Astrocyte of the cerebellum (primary cell): ENCODE data around the gene CIC.

ENCODE experiments used
- DNase-seq: peaks from one replicate; pipeline ENCODE4 v3.0.0-alpha.2; 2011; ENCODE audit warnings: low read depth
- H3K4me3 ChIP-seq: 2 replicates; pipeline ENCODE4 v1.5.1; 2011; ENCODE audit warnings: mild to moderate bottlenecking, low read depth, low read length, moderate library complexity
- CTCF ChIP-seq: IDR thresholded peaks from 2 replicates; pipeline ENCODE4 v1.5.1; 2012; ENCODE audit warnings: low read length, low read depth, moderate library complexity, mild to moderate bottlenecking; ENCODE audit errors: missing control alignments
- in situ Hi-C: cut with HindIII; loops from 2 replicates; pipeline ENCODE4 v1.10.0; 2017; ENCODE audit warnings: low sequenced_read_pairs

The CIC gene

DNA sequence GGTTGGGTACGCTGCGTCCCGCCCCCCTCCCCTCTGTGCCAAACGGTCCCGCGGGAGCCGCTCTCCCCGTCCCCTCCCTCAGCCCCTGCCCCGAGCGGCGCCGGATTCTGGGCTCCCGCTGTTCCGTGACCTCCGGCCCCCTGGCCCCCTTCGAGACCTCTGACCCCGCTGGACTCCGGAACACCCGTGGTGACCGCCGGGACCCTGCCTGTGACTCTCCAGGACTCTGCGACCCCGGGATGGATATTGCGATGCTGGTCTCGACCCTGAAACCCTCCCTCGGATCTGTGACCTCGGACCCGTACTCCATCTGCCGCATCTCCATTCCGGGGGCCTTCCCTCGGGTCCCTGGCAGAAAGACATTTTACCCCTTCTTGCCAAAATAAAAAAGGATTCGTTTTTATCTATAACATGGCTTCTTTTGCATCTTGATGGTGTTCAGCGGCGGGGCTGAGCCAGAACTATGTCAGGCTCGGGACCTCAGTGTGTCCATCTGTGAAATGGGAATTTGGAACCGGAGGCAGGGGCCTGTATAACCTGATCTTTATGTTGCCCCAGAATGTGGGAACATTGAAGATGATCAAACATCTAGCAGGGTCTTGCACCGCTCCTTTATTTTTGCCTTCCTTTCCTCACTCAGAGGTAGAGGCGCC is 55.7 kb downstream of the CIC start:
- DNase-seq: no peak
- H3K4me3 ChIP-seq: peak overlapping the region; percentile 11
- in situ Hi-C loops: no loop called here
- TF ChIP-seq CTCF: no peak

DNA sequence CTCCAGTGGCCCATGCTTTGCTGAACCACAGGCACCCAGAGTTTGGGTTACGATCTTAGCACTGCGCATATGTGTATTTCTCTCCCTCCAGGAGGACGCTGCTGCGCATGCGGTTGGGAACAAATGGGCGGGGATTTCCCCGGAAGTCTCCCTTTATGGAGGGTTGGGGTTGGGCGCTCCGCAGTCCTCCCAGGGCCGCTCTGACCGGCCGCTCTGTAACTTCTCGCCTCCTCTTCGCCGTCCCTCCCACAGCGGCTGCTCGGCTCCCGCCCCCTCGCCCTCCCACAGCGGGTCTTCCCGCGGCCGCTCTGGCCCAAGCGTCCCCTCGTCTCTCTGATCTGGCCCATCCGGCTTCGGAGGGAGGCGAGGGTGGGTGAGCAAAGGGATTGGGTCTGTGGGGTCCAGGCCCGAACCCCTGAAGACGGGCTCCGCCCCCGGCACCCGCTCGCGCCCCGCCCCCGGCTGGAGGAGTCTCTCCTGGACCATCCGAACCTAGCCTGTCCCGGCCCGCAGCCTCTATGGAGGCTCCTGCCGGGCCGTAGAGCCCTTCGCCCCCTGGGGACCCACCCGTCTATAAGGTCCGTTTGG is 56.4 kb downstream of the CIC start, which contains the start of gene MEGF8:
MEGF8 (plus strand) TSS at position 328 of the 588 bp plus-strand sequence. CDS start 609 bp downstream, outside the sequence.
- peak; percentile 95 for TF ChIP-seq CTCF
- peak; percentile 98 for DNase-seq
- in situ Hi-C loops: no loop called here
- H3K4me3 ChIP-seq: peak within 1 kb of the TSS; percentile 90

- no peak for TF ChIP-seq CTCF
- peak overlapping the region; percentile 90 for H3K4me3 ChIP-seq
- DNase-seq: no peak
- in situ Hi-C loops: no loop called here
Measured at GRCh38 chr19:42325896-42326771, 57.1 kb downstream of the CIC start.

DNA sequence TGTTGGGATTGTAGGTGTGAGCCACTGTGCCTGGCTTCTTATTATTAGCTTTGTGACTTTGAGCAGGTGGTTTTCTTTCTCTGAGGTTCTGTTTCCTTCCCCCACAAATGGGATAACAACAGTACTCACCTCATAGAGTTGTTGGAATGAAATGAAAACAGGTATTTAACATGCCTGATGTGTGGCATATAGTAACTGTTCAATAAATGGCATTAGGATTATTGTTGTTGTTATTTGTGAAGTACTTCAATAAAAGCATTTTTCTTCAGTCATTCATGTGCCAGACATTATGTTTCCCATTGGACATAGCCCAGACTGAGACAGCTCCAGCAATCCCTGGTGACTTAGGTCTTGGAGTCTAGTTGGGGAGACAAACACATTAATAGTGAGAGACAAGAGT is 57.9 kb downstream of the CIC start:
- no peak for DNase-seq
- H3K4me3 ChIP-seq: no peak overlapping the region
- TF ChIP-seq CTCF: no peak
- in situ Hi-C loops: no loop called here

GRCh38 chr19:42327381-42327780 is 58.3 kb downstream of the CIC start:
- in situ Hi-C loops: no loop called here
- TF ChIP-seq CTCF: no peak
- no peak for DNase-seq

DNA sequence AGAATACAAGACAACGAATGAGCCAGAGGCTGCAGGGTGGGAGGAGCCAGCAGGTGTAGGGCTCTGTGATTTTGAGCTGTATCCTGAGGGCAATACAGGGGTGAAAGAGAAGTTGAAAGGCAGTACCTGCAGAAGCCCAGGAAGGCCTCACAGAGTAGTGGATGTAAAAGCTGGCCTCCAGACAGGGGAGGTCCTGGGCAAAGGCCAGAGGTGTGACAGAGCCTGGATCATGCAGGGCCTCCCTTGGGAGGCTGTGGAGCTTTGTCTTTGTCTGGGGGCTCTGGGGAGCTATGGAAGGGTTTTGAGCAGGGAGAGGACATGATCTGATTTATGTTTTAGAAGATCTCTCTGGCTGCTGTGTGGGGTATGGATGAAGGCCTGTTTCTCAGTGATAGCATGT is 59.1 kb downstream of the CIC start:
- DNase-seq: no peak
- TF ChIP-seq CTCF: no peak
- in situ Hi-C loops: no loop called here
- H3K4me3 ChIP-seq: no peak overlapping the region

More at GRCh38 chr19:42327381-42327780, 58.3 kb downstream of the CIC start:
- H3K4me3 ChIP-seq: no peak overlapping the region
